C4-2B (cell line): ENCODE data around the gene FNDC3A.

Experiments
- ZFX ChIP-seq: fragments of 450-650 bp; IDR thresholded peaks from 2 replicates; pipeline ENCODE4 v1.6.1; 2017
- TF ChIP-seq, protein P1 (sequence below): fragments of 450-650 bp; conservative IDR thresholded peaks from 2 replicates; pipeline ENCODE4 v1.5.1; 2017; ENCODE audit warnings: mild to moderate bottlenecking

GRCh38 chr13:49040872-49041271, 65.2 kb downstream of the FNDC3A start:
- TF ChIP-seq, protein P1, sequence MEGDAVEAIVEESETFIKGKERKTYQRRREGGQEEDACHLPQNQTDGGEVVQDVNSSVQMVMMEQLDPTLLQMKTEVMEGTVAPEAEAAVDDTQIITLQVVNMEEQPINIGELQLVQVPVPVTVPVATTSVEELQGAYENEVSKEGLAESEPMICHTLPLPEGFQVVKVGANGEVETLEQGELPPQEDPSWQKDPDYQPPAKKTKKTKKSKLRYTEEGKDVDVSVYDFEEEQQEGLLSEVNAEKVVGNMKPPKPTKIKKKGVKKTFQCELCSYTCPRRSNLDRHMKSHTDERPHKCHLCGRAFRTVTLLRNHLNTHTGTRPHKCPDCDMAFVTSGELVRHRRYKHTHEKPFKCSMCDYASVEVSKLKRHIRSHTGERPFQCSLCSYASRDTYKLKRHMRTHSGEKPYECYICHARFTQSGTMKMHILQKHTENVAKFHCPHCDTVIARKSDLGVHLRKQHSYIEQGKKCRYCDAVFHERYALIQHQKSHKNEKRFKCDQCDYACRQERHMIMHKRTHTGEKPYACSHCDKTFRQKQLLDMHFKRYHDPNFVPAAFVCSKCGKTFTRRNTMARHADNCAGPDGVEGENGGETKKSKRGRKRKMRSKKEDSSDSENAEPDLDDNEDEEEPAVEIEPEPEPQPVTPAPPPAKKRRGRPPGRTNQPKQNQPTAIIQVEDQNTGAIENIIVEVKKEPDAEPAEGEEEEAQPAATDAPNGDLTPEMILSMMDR = no peak
- TF ChIP-seq ZFX = no peak
